HL-60/S4 (cell line): ENCODE data around the gene AUTS2.

ENCODE experiments used
- in situ Hi-C: fragments of 300-500 bp; cut with MboI; formaldehyde crosslinking; loops from 2 replicates; pipeline ENCODE4 v1.14.3; 2022; ENCODE audit warnings: low sequenced_read_pairs

AUTS2 gene

GRCh38 chr7:70681469-70682350 lies 1083.4 kb downstream of the AUTS2 start:
- in situ Hi-C loops = no loop called here

GRCh38 chr7:70684173-70684572 lies 1085.9 kb downstream of the AUTS2 start:
- in situ Hi-C loops = no loop called here

GRCh38 chr7:70693321-70693685 lies 1095.0 kb downstream of the AUTS2 start:
- in situ Hi-C loops = no loop called here

GRCh38 chr7:70693686-70694433 lies 1095.6 kb downstream of the AUTS2 start:
- in situ Hi-C loops = no loop called here

GRCh38 chr7:70694434-70694970 lies 1096.2 kb downstream of the AUTS2 start:
- in situ Hi-C loops = no loop called here

GRCh38 chr7:70694971-70695794 lies 1096.9 kb downstream of the AUTS2 start:
- in situ Hi-C loops = no loop called here

GRCh38 chr7:70695795-70696083 lies 1097.5 kb downstream of the AUTS2 start:
- in situ Hi-C loops = no loop called here

- in situ Hi-C loops = no loop called here
These were observed 1098.0 kb downstream of the AUTS2 start for GRCh38 chr7:70696201-70696754.

GRCh38 chr7:70698219-70698832 lies 1100.1 kb downstream of the AUTS2 start:
- in situ Hi-C loops = no loop called here

GRCh38 chr7:70699271-70699670 lies 1101.0 kb downstream of the AUTS2 start:
- in situ Hi-C loops = no loop called here

- in situ Hi-C loops = no loop called here
These were observed 1102.0 kb downstream of the AUTS2 start for GRCh38 chr7:70700055-70700940.

GRCh38 chr7:70700941-70701425 lies 1102.7 kb downstream of the AUTS2 start:
- in situ Hi-C loops = no loop called here

- in situ Hi-C loops = no loop called here
These were observed 1103.2 kb downstream of the AUTS2 start for GRCh38 chr7:70701477-70701876.

GRCh38 chr7:70701991-70702390 lies 1103.7 kb downstream of the AUTS2 start:
- in situ Hi-C loops = no loop called here

GRCh38 chr7:70703785-70704184 lies 1105.5 kb downstream of the AUTS2 start:
- in situ Hi-C loops = no loop called here

GRCh38 chr7:70704831-70705346 lies 1106.6 kb downstream of the AUTS2 start:
- in situ Hi-C loops = no loop called here

- in situ Hi-C loops = no loop called here
These were observed 1107.9 kb downstream of the AUTS2 start for GRCh38 chr7:70706204-70706603.

- in situ Hi-C loops = no loop called here
These were observed 1108.4 kb downstream of the AUTS2 start for GRCh38 chr7:70706698-70707097.

- in situ Hi-C loops = no loop called here
These were observed 1109.6 kb downstream of the AUTS2 start for GRCh38 chr7:70707823-70708243.
